ENCODE results near the gene ST3GAL4.

DNA sequence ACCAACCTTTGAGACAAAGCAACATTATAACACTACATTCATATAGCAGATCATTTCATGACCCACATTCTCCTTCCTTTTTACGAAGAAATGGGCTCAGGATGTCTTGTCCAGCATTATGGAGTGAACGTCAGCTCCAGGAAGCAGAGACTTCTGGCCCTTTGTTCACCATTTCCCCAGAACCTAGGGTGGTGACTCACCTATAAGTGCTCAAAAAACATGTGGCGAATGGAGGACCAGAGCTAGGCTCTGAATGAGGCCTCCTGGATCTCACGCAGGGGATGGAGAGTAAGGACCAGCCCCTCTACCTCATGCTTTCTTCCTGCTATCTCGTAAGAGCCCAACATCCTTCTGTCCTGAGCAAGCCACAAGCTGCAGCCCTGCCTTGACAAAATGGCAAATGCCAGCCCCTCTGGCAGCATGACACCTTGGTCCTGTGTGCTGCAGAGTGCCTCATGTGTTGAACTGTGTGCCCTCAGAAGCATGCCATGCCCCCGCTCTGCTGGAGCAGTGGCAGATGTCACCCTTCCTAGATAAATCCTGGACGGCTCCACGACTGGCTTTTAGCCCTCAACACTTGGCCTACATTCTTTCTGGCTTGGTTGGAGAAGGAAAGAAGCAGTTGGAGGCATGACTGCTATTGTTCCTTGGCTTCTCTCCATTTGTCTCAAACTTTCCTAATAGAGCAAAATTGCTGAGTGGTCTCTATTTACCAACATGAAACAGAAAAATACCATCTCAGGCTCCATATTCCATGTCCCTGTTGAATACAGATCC lies 6.5 kb upstream of the ST3GAL4 start:
- TF ChIP-seq EP300 (IDR thresholded peaks at IDR 0.05), result no peak
- TF ChIP-seq, protein P1, sequence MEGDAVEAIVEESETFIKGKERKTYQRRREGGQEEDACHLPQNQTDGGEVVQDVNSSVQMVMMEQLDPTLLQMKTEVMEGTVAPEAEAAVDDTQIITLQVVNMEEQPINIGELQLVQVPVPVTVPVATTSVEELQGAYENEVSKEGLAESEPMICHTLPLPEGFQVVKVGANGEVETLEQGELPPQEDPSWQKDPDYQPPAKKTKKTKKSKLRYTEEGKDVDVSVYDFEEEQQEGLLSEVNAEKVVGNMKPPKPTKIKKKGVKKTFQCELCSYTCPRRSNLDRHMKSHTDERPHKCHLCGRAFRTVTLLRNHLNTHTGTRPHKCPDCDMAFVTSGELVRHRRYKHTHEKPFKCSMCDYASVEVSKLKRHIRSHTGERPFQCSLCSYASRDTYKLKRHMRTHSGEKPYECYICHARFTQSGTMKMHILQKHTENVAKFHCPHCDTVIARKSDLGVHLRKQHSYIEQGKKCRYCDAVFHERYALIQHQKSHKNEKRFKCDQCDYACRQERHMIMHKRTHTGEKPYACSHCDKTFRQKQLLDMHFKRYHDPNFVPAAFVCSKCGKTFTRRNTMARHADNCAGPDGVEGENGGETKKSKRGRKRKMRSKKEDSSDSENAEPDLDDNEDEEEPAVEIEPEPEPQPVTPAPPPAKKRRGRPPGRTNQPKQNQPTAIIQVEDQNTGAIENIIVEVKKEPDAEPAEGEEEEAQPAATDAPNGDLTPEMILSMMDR (IDR thresholded peaks at IDR 0.05), result no peak
